ENCODE measurements around the gene UBAP2.
A peak's percentile ranks its signal among the peaks of the same experiment; 100 is the strongest.

Gene UBAP2

DNA sequence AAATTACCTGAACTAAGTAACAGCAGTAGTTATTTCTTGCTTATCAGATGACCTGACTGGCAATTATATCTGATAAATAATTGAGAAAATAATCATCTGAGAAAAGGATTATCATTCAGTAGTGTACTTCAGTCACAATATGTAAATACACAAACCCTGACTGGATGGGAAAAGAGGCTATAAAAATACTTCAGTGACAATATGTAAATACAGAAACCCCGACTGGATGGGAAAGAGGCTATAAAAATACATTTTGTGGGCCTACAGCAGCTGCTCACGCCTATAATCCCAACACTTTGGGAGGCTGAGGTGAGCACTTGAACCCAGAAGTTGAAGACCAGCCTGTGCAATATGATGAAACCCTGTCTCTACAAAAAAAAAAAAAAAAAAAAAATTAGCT, 11.1 kb downstream of the UBAP2 start:
- Histone ChIP-seq H3K9me3 (ENCODE audit: severe bottlenecking) (no peaks in the 10 kb centered on the region), H3K36me3 (ENCODE audit: low read depth) (peaks cover 38% of the 10 kb centered on the region), H3K27ac (ENCODE audit: poor library complexity, severe bottlenecking) (no peak overlapping the region), H3K27me3 (ENCODE audit: insufficient read depth, poor library complexity, severe bottlenecking) (no peaks in the 10 kb centered on the region), H3K4me3 (ENCODE audit: severe bottlenecking) (no peak overlapping the region), H3K4me1 (ENCODE audit: insufficient read depth, poor library complexity, severe bottlenecking) (peaks cover 8% of the 10 kb centered on the region)
- no peak for ATAC-seq (ENCODE audit: low read depth)
- TF ChIP-seq, protein P1, sequence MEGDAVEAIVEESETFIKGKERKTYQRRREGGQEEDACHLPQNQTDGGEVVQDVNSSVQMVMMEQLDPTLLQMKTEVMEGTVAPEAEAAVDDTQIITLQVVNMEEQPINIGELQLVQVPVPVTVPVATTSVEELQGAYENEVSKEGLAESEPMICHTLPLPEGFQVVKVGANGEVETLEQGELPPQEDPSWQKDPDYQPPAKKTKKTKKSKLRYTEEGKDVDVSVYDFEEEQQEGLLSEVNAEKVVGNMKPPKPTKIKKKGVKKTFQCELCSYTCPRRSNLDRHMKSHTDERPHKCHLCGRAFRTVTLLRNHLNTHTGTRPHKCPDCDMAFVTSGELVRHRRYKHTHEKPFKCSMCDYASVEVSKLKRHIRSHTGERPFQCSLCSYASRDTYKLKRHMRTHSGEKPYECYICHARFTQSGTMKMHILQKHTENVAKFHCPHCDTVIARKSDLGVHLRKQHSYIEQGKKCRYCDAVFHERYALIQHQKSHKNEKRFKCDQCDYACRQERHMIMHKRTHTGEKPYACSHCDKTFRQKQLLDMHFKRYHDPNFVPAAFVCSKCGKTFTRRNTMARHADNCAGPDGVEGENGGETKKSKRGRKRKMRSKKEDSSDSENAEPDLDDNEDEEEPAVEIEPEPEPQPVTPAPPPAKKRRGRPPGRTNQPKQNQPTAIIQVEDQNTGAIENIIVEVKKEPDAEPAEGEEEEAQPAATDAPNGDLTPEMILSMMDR (IDR thresholded peaks at IDR 0.05; ENCODE audit: poor library complexity, severe bottlenecking), result no peak
- DNase-seq (ENCODE audit: low spot score), result no peak

DNA sequence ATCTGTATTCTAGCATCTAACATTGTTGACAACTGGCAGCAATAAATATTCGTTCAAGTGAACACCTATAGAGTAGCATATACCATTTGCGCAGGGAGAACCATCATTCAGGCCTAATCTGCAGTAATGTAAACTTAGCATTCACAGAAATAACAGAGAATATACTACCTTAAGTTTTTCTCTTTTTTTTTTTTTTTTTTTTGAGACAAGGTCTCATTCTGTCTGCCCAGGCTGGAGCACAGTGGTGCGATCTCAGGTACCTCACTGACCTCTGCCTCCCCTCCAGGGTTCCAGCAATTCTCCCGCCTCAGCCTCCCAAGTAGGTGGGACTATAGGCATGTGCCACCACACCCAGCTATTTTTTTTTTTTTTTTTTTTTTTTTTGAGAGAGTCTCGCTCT, 12.1 kb downstream of the UBAP2 start:
- Histone ChIP-seq H3K4me3 (ENCODE audit: severe bottlenecking) (no peak overlapping the region), H3K36me3 (ENCODE audit: low read depth) (peaks cover 39% of the 10 kb centered on the region), H3K27me3 (ENCODE audit: insufficient read depth, poor library complexity, severe bottlenecking) (no peaks in the 10 kb centered on the region), H3K27ac (ENCODE audit: poor library complexity, severe bottlenecking) (no peak overlapping the region), H3K9me3 (ENCODE audit: severe bottlenecking) (no peaks in the 10 kb centered on the region), H3K4me1 (ENCODE audit: insufficient read depth, poor library complexity, severe bottlenecking) (peaks cover 8% of the 10 kb centered on the region)
- DNase-seq (ENCODE audit: low spot score) (no peak), ATAC-seq (ENCODE audit: low read depth) (no peak)
- TF ChIP-seq, protein P1 (IDR thresholded peaks at IDR 0.05; ENCODE audit: poor library complexity, severe bottlenecking), result no peak

DNA sequence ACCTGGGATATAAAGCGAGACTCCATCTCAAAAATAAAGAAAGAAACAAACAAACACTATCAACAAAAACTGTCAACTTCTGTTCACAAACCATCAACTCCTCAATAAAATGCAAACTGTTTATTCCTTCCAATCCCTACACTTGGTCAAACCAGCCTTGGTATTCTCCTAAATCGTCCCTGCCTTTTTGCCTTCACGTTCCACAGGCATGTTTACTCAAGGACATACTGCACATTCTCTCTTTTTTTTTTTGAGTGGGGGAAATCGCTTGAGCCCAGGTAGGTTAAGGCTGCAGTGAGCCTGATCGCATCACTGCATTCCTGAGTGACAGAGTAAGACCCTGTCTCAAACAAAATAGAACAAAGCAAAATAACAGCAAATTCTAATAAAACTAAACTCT, 13.0 kb downstream of the UBAP2 start:
- Histone ChIP-seq H3K9me3 (ENCODE audit: severe bottlenecking) (no peaks in the 10 kb centered on the region), H3K27ac (ENCODE audit: poor library complexity, severe bottlenecking) (no peak overlapping the region), H3K36me3 (ENCODE audit: low read depth) (peaks cover 42% of the 10 kb centered on the region), H3K27me3 (ENCODE audit: insufficient read depth, poor library complexity, severe bottlenecking) (no peaks in the 10 kb centered on the region), H3K4me1 (ENCODE audit: insufficient read depth, poor library complexity, severe bottlenecking) (peaks cover 8% of the 10 kb centered on the region), H3K4me3 (ENCODE audit: severe bottlenecking) (no peak overlapping the region)
- peak; percentile 45; the same call in 2 of the 3 replicates for ATAC-seq (ENCODE audit: low read depth)
- TF ChIP-seq, protein P1 (IDR thresholded peaks at IDR 0.05; ENCODE audit: poor library complexity, severe bottlenecking), result no peak
- DNase-seq (ENCODE audit: low spot score), result no peak

DNA sequence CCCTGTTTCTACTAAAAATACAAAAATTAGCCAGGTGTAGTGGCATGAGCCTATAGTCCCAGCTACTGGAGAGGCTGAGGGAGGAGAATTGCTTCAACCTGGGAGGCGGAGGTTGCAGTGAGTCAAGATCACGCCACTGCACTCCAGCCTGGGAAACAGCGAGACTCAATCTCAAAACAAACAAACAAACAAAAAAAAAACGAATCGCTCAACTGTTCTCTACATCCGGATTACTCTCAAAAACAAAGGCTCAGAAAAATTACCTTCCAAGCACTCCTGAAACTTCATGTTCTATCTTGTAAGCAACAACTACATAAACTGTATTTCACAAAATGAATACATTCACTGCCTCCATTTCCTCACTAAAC, 14.0 kb downstream of the UBAP2 start:
- Histone ChIP-seq H3K9me3 (ENCODE audit: severe bottlenecking) (no peaks in the 10 kb centered on the region), H3K27me3 (ENCODE audit: insufficient read depth, poor library complexity, severe bottlenecking) (no peaks in the 10 kb centered on the region), H3K27ac (ENCODE audit: poor library complexity, severe bottlenecking) (no peak overlapping the region), H3K4me3 (ENCODE audit: severe bottlenecking) (no peak overlapping the region), H3K4me1 (ENCODE audit: insufficient read depth, poor library complexity, severe bottlenecking) (peaks cover 8% of the 10 kb centered on the region), H3K36me3 (ENCODE audit: low read depth) (peaks cover 39% of the 10 kb centered on the region)
- TF ChIP-seq, protein P1 (IDR thresholded peaks at IDR 0.05; ENCODE audit: poor library complexity, severe bottlenecking), result no peak
- ATAC-seq (ENCODE audit: low read depth), result no peak
- DNase-seq (ENCODE audit: low spot score), result no peak

DNA sequence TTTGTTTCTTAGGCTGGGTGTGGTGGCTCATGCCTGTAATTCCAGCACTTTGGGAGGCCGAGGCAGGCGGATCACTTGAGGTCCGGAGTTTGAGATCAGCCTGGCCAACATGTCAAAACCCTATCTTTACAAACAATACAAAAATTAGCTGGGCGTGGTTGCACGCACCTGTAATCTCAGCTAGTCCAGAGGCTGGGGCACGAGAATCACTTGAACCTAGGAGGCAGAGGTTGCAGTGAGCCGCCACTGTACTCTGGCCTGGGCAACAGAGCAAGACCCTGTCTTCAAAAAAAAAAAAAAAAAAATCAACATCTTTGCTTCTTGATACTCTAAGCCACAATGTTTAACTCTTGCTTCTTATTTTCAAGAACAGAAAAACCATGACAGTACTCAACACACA, 16.1 kb downstream of the UBAP2 start:
- peaks cover 8% of the 10 kb centered on the region for H3K4me1 ChIP-seq (ENCODE audit: insufficient read depth, poor library complexity, severe bottlenecking)
- H3K27me3 ChIP-seq (ENCODE audit: insufficient read depth, poor library complexity, severe bottlenecking), result no peaks in the 10 kb centered on the region
- TF ChIP-seq, protein P1 (IDR thresholded peaks at IDR 0.05; ENCODE audit: poor library complexity, severe bottlenecking), result no peak
- DNase-seq (ENCODE audit: low spot score) (no peak), ATAC-seq (ENCODE audit: low read depth) (no peak)
- H3K36me3 ChIP-seq (ENCODE audit: low read depth), result peaks cover 57% of the 10 kb centered on the region
- H3K9me3 ChIP-seq (ENCODE audit: severe bottlenecking), result no peaks in the 10 kb centered on the region
- H3K4me3 ChIP-seq (ENCODE audit: severe bottlenecking), result no peak overlapping the region
- no peak overlapping the region for H3K27ac ChIP-seq (ENCODE audit: poor library complexity, severe bottlenecking)

Data from RWPE2 (cell line).